IMR-90 (cell line): ENCODE data around the gene FTO. TPM values are rescaled to one million over a fixed set of nuclear protein-coding genes. Genes with fewer than 3 reads are reported as not detected.

Experiments
- ATAC-seq: fragments of 200-7000 bp; cut with Tn5 transposase; 2 replicates; pipeline ENCODE4 v1.9.1; 2020; ENCODE audit warnings: low read depth, mild to moderate bottlenecking, moderate library complexity
- BruUV-seq: library from RNA; stranded (reverse); fragments of 400-500 nt; replicated peaks from 2 replicates; lab custom pipeline; 2021; lab: Mats Ljungman, UMichigan
- CTCF ChIA-PET: fragments of 300-600 bp; formaldehyde crosslinking; extraction: SDS; loops from one replicate; lab custom pipeline; 2021; ENCODE audit warnings: antibody characterized with exemption; lab: Yijun Ruan, JAX
- POLR2A ChIA-PET: fragments of 300-600 bp; sonication (Branson Sonifier 250); formaldehyde crosslinking; loops from one replicate; lab custom pipeline; 2022; ENCODE audit warnings: antibody characterized with exemption; ENCODE audit not compliant: unreplicated experiment; lab: Charles Lee
- DNase-seq: peaks from one replicate; pipeline ENCODE4 v3.0.0; 2013
- H2AFZ ChIP-seq: replicated peaks from 2 replicates; pipeline ENCODE3; 2013; ENCODE audit warnings: low read length, mild to moderate bottlenecking; ENCODE audit not compliant: poor library complexity
- H2AK5ac ChIP-seq: 2 replicates; pipeline ENCODE4 v1.6.1; 2013; ENCODE audit warnings: low read depth, low read length, inconsistent platforms
- H2AK9ac ChIP-seq: replicated peaks from 2 replicates; pipeline ENCODE3; 2013; ENCODE audit warnings: mild to moderate bottlenecking, low read depth, low read length, moderate library complexity; ENCODE audit not compliant: poor library complexity
- H2BK120ac ChIP-seq: 2 replicates; pipeline ENCODE4 v1.6.1; 2013; ENCODE audit warnings: low read depth, low read length, inconsistent platforms
- H2BK15ac ChIP-seq: 3 replicates; pipeline ENCODE4 v1.6.1; 2013; ENCODE audit warnings: low read depth, low read length, inconsistent platforms
- H2BK20ac ChIP-seq: 2 replicates; pipeline ENCODE4 v1.6.1; 2013; ENCODE audit warnings: low read depth, mild to moderate bottlenecking, inconsistent platforms, low read length, moderate library complexity
- H2BK5ac ChIP-seq: 2 replicates; pipeline ENCODE4 v1.6.1; 2013; ENCODE audit warnings: mild to moderate bottlenecking, low read depth, low read length, inconsistent platforms; ENCODE audit not compliant: poor library complexity, severe bottlenecking
- H3K14ac ChIP-seq: replicated peaks from 2 replicates; pipeline ENCODE4 v1.6.1; 2013; ENCODE audit warnings: low read depth, low read length, inconsistent platforms
- H3K18ac ChIP-seq: 2 replicates; pipeline ENCODE4 v1.6.1; 2013; ENCODE audit warnings: low read depth, low read length, control low read depth
- H3K23ac ChIP-seq: 2 replicates; pipeline ENCODE4 v1.6.1; 2013; ENCODE audit warnings: low read depth, low read length, inconsistent platforms
- H3K27ac ChIP-seq: 2 replicates; pipeline ENCODE4 v1.5.1; 2013; ENCODE audit warnings: mild to moderate bottlenecking, control low read depth, low read length; ENCODE audit not compliant: insufficient read depth
- H3K27me3 ChIP-seq: 2 replicates; pipeline ENCODE4 v1.6.1; 2013; ENCODE audit warnings: low read length; ENCODE audit not compliant: control insufficient read depth, insufficient read depth
- H3K36me3 ChIP-seq: 2 replicates; pipeline ENCODE4 v1.6.1; 2013; ENCODE audit warnings: low read length, mixed read lengths; ENCODE audit not compliant: control insufficient read depth, insufficient read depth
- H3K4ac ChIP-seq: 2 replicates; pipeline ENCODE4 v1.6.1; 2013; ENCODE audit warnings: low read depth, low read length, inconsistent platforms
- H3K4me1 ChIP-seq: 2 replicates; pipeline ENCODE4 v1.6.1; 2013; ENCODE audit warnings: low read length, mixed read lengths; ENCODE audit not compliant: control insufficient read depth, insufficient read depth
- H3K4me2 ChIP-seq: 2 replicates; pipeline ENCODE4 v1.6.1; 2013; ENCODE audit warnings: low read depth, mild to moderate bottlenecking, control low read depth, low read length, moderate library complexity
- H3K4me3 ChIP-seq: 2 replicates; pipeline ENCODE4 v1.5.1; 2013; ENCODE audit warnings: low read depth, mild to moderate bottlenecking, control low read depth, low read length, moderate library complexity; ENCODE audit not compliant: insufficient read depth
- H3K56ac ChIP-seq: 2 replicates; pipeline ENCODE4 v1.6.1; 2013; ENCODE audit warnings: low read length, inconsistent platforms; ENCODE audit not compliant: insufficient read depth; ENCODE audit errors: extremely low read depth
- H3K79me1 ChIP-seq, 2 experiments: 2 replicates each; pipeline ENCODE4 v1.6.1; 2013; ENCODE audit warnings: low read length in 2 of 2, inconsistent platforms in 1 of 2, low read depth in 1 of 2
- H3K9ac ChIP-seq: 2 replicates; pipeline ENCODE4 v1.6.1; 2013; ENCODE audit warnings: low read depth, low read length, control low read depth
- H3K9me1 ChIP-seq: 2 replicates; pipeline ENCODE4 v1.6.1; 2013; ENCODE audit warnings: low read length, inconsistent platforms; ENCODE audit not compliant: insufficient read depth
- H3K9me3 ChIP-seq: 2 replicates; pipeline ENCODE4 v1.6.1; 2013; ENCODE audit warnings: low read length; ENCODE audit not compliant: control insufficient read depth, insufficient read depth
- H4K20me1 ChIP-seq: 2 replicates; pipeline ENCODE4 v1.6.1; 2013; ENCODE audit warnings: low read length, inconsistent platforms; ENCODE audit not compliant: insufficient read depth
- H4K5ac ChIP-seq: 2 replicates; pipeline ENCODE4 v1.6.1; 2013; ENCODE audit warnings: mild to moderate bottlenecking, low read depth, low read length, control low read depth
- H4K8ac ChIP-seq, 2 experiments: 2 replicates each; pipeline ENCODE4 v1.6.1; 2013; ENCODE audit warnings: low read depth in 2 of 2, low read length in 2 of 2, control low read depth in 1 of 2, inconsistent platforms in 1 of 2
- H4K91ac ChIP-seq: 2 replicates; pipeline ENCODE4 v1.6.1; 2013; ENCODE audit warnings: low read depth, low read length, inconsistent platforms; ENCODE audit not compliant: insufficient read depth
- BHLHE40 ChIP-seq: fragments of 150-350 bp; IDR thresholded peaks from 2 replicates; pipeline ENCODE4 v1.6.1; 2016; ENCODE audit warnings: mild to moderate bottlenecking, low read depth, low read length
- CEBPB ChIP-seq: IDR thresholded peaks from 2 replicates; pipeline ENCODE4 v1.6.1; 2012; ENCODE audit warnings: low read depth, low read length, improper control_type of control experiment
- CHD1 ChIP-seq: IDR thresholded peaks from 2 replicates; pipeline ENCODE4 v1.6.1; 2012; ENCODE audit warnings: low read depth, low read length, improper control_type of control experiment
- FOS ChIP-seq: fragments of 150-350 bp; IDR thresholded peaks from 2 replicates; pipeline ENCODE4 v1.6.1; 2016; ENCODE audit warnings: low read depth, low read length
- MAFK ChIP-seq: IDR thresholded peaks from 2 replicates; pipeline ENCODE4 v1.6.1; 2012; ENCODE audit warnings: low read depth, low read length, improper control_type of control experiment
- MAZ ChIP-seq: IDR thresholded peaks from 2 replicates; pipeline ENCODE4 v1.6.1; 2012; ENCODE audit warnings: low read depth, mild to moderate bottlenecking, low read length, improper control_type of control experiment, moderate library complexity, borderline replicate concordance
- MXI1 ChIP-seq: IDR thresholded peaks from 2 replicates; pipeline ENCODE4 v1.6.1; 2012; ENCODE audit warnings: low read depth, mild to moderate bottlenecking, low read length, moderate library complexity, borderline replicate concordance
- NFE2L2 ChIP-seq: fragments of 150-350 bp; IDR thresholded peaks from 2 replicates; pipeline ENCODE4 v1.6.1; 2016; ENCODE audit warnings: low read depth, mild to moderate bottlenecking, low read length
- POLR2A ChIP-seq: IDR thresholded peaks from 2 replicates; pipeline ENCODE4 v1.6.1; 2012; ENCODE audit warnings: mild to moderate bottlenecking, low read depth, low read length
- RAD21 ChIP-seq: IDR thresholded peaks from 2 replicates; pipeline ENCODE4 v1.6.1; 2012; ENCODE audit warnings: low read length, improper control_type of control experiment
- RCOR1 ChIP-seq: IDR thresholded peaks from 2 replicates; pipeline ENCODE4 v1.6.1; 2012; ENCODE audit warnings: mild to moderate bottlenecking, low read length, improper control_type of control experiment; ENCODE audit not compliant: insufficient replicate concordance
- RFX5 ChIP-seq: IDR thresholded peaks from 2 replicates; pipeline ENCODE4 v1.8.0; 2012; ENCODE audit warnings: low read depth, mild to moderate bottlenecking, low read length, moderate library complexity
- SMC3 ChIP-seq: fragments of 150-350 bp; IDR thresholded peaks from 2 replicates; pipeline ENCODE4 v1.6.1; 2016; ENCODE audit warnings: low read depth, mild to moderate bottlenecking, antibody characterized with exemption, low read length, moderate library complexity
- WGBS, 2 experiments: methylation state at CpG; one replicate each; pipeline versions ENCODE4 v1.1.5 to v1.1.7; 2013; ENCODE audit warnings: missing lambda C conversion rate in 2 of 2; ENCODE audit not compliant: insufficient read length in 1 of 2; ENCODE audit errors: extremely low coverage in 2 of 2; 5-methylcytosine and 5-hydroxymethylcytosine counted together
- dilution Hi-C: fragments of 300-500 bp; cut with HindIII; formaldehyde crosslinking; loops from one replicate; pipeline ENCODE4 v1.14.3; 2018; ENCODE audit warnings: low sequenced_read_pairs; ENCODE audit not compliant: unreplicated experiment
- in situ Hi-C: fragments of 300-500 bp; cut with MboI; formaldehyde crosslinking; loops from 3 replicates; pipeline ENCODE4 v1.14.3; 2019; ENCODE audit warnings: low sequenced_read_pairs, inconsistent platforms, mixed read lengths
- intact Hi-C: fragments of 100-400 bp; cut with micrococcal nuclease; formaldehyde crosslinking; loops from 2 replicates; pipeline ENCODE4 v1.10.0; 2022
- polyA plus RNA-seq, 3 experiments: library from polyadenylated mRNA; depleted of rRNA; stranded (reverse); fragments of >200 nt; gene quantifications; 2 replicates each; pipeline ENCODE4 v1.2.3, GENCODE V29; 2012; ENCODE audit warnings: low replicate concordance in 1 of 3
- total RNA-seq: library from RNA; depleted of rRNA; stranded (reverse); fragments of >200 nt; gene quantifications from 2 replicates; pipeline ENCODE4 v1.2.3, GENCODE V29; 2012
- TF ChIP-seq, protein P1 (sequence below): conservative IDR thresholded peaks from 2 replicates; pipeline ENCODE4 v1.5.1; 2012; ENCODE audit warnings: mild to moderate bottlenecking, low read depth, low read length, improper control_type of control experiment
- TF ChIP-seq, protein P2 (sequence below): fragments of 150-350 bp; IDR thresholded peaks from 2 replicates; pipeline ENCODE4 v1.6.1; 2017; ENCODE audit warnings: mild to moderate bottlenecking, antibody characterized with exemption, low read length, low read depth
- TF ChIP-seq, protein P3 (sequence below): fragments of 150-350 bp; IDR thresholded peaks from 2 replicates; pipeline ENCODE4 v1.6.1; 2016; ENCODE audit warnings: low read depth, mild to moderate bottlenecking, low read length, moderate library complexity, borderline replicate concordance

Gene FTO
- total and polyA plus RNA-seq, 2 of the 4 experiments (the other 2 are of a cell fraction), result 70.3 to 132 TPM

DNA sequence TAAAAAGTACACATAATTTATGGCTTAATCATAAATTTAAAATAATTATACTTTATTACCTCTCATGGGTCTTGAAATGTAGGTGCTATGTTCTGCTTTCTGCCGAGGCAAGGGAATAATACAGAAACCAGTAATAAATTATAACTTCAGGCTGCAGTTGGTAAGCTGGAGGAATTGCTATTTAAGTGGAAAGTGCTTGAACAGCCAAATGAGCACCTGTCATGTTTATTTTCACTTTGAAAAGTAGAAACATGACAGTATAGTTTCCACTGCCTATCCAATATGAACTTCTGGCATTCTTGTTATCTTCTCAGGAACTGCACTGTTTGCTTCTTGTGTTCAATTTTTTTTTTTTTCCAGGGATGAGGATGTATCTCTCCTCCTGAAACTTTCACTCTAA, 146.0 kb downstream of the FTO start:
- CTCF ChIA-PET, result interaction anchor here (0.7 to 1.4 kb wide), 2 partner anchors 41 to 1309 kb away, joined by 4 read pairs; no protein-coding TSS in a partner anchor

More for the DNA sequence above, 146.0 kb downstream of the FTO start:
- no peak overlapping the region for H4K5ac ChIP-seq
- in situ Hi-C loops, result no loop called here
- no peaks in the 10 kb centered on the region; the same call in 1 of the 2 replicates for H3K36me3 ChIP-seq
- no peak overlapping the region for H4K8ac ChIP-seq
- no peak overlapping the region for H3K18ac ChIP-seq
- no peak overlapping the region for H2BK120ac ChIP-seq
- DNase-seq (no peak), ATAC-seq (no peak)
- no peak overlapping the region for H3K4ac ChIP-seq
- H2AK5ac ChIP-seq, result no peak overlapping the region
- H3K27ac ChIP-seq, result no peak overlapping the region
- H3K27me3 ChIP-seq, result no peaks in the 10 kb centered on the region
- no peak overlapping the region for H2BK5ac ChIP-seq
- H2BK15ac ChIP-seq, result no peak overlapping the region
- H3K14ac ChIP-seq, result no peak overlapping the region
- BruUV-seq, result no TSS peak
- peaks cover 3 to 4% of the 10 kb centered on the region in 2 experiments; a peak in 3 of 4 replicates for H3K79me1 ChIP-seq
- POLR2A ChIA-PET, result no interaction called here
- no peak overlapping the region for H2BK20ac ChIP-seq
- no peak overlapping the region for H2AK9ac ChIP-seq
- H3K9ac ChIP-seq, result no peak overlapping the region
- TF ChIP-seq BHLHE40, result no peak
- TF ChIP-seq POLR2A, result no peak
- TF ChIP-seq, protein P1, sequence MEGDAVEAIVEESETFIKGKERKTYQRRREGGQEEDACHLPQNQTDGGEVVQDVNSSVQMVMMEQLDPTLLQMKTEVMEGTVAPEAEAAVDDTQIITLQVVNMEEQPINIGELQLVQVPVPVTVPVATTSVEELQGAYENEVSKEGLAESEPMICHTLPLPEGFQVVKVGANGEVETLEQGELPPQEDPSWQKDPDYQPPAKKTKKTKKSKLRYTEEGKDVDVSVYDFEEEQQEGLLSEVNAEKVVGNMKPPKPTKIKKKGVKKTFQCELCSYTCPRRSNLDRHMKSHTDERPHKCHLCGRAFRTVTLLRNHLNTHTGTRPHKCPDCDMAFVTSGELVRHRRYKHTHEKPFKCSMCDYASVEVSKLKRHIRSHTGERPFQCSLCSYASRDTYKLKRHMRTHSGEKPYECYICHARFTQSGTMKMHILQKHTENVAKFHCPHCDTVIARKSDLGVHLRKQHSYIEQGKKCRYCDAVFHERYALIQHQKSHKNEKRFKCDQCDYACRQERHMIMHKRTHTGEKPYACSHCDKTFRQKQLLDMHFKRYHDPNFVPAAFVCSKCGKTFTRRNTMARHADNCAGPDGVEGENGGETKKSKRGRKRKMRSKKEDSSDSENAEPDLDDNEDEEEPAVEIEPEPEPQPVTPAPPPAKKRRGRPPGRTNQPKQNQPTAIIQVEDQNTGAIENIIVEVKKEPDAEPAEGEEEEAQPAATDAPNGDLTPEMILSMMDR, result no peak
- TF ChIP-seq RAD21, result no peak
- no peak for TF ChIP-seq MAZ
- no peak for TF ChIP-seq FOS
- TF ChIP-seq, protein P2, sequence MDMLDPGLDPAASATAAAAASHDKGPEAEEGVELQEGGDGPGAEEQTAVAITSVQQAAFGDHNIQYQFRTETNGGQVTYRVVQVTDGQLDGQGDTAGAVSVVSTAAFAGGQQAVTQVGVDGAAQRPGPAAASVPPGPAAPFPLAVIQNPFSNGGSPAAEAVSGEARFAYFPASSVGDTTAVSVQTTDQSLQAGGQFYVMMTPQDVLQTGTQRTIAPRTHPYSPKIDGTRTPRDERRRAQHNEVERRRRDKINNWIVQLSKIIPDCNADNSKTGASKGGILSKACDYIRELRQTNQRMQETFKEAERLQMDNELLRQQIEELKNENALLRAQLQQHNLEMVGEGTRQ, result no peak
- no peak for TF ChIP-seq RFX5
- TF ChIP-seq MAFK, result no peak
- TF ChIP-seq RCOR1, result no peak
- TF ChIP-seq CEBPB, result no peak
- no peak for TF ChIP-seq SMC3
- no peak for TF ChIP-seq MXI1
- no peak for TF ChIP-seq NFE2L2
- TF ChIP-seq CHD1, result no peak
- TF ChIP-seq, protein P3, sequence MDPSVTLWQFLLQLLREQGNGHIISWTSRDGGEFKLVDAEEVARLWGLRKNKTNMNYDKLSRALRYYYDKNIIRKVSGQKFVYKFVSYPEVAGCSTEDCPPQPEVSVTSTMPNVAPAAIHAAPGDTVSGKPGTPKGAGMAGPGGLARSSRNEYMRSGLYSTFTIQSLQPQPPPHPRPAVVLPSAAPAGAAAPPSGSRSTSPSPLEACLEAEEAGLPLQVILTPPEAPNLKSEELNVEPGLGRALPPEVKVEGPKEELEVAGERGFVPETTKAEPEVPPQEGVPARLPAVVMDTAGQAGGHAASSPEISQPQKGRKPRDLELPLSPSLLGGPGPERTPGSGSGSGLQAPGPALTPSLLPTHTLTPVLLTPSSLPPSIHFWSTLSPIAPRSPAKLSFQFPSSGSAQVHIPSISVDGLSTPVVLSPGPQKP, result no peak
- dilution Hi-C loops, result no loop called here
- intact Hi-C loops, result no loop called here
- no peak overlapping the region for H2AFZ ChIP-seq
- no peak overlapping the region for H4K91ac ChIP-seq
- no peak overlapping the region for H3K23ac ChIP-seq
- H3K4me3 ChIP-seq, result no peak overlapping the region
- no peaks in the 10 kb centered on the region for H4K20me1 ChIP-seq
- no peak overlapping the region for H3K56ac ChIP-seq
- H3K9me1 ChIP-seq, result no peaks in the 10 kb centered on the region
- H3K4me1 ChIP-seq, result no peaks in the 10 kb centered on the region
- no peaks in the 10 kb centered on the region for H3K9me3 ChIP-seq
- no peak overlapping the region for H3K4me2 ChIP-seq
- no CpG with 5 or more reads among the region's 1 CpG for WGBS, 2 experiments
